Central memory CD8-positive, alpha-beta T cell (primary cell): ENCODE measurements around the gene CDC14A.
"Not testable (repeated sequence)": the region's sequence is repeated elsewhere in the genome, so short reads cannot be mapped to it uniquely, and the experiment has no call there.

Experiments used
- ATAC-seq: fragments of 150-1000 bp; cut with Tn5 transposase; replicated peaks from 2 replicates; pipeline ENCODE4 v1.10.0; 2022; ENCODE audit warnings: mild to moderate bottlenecking, moderate FRiP score, moderate number of reproducible peaks; ENCODE audit not compliant: poor library complexity, severe bottlenecking; ENCODE audit errors: extremely low read depth
- DNase-seq, 2 donors: peaks; one replicate each; pipeline ENCODE4 v3.0.0; 2021; ENCODE audit warnings: low spot score in 2 of 2
- H3K27ac Mint-ChIP-seq: one replicate; pipeline ENCODE4 v1.8.0; 2022; ENCODE audit warnings: low read depth, mild to moderate bottlenecking, moderate library complexity, mixed read lengths
- H3K27me3 Mint-ChIP-seq: one replicate; pipeline ENCODE4 v1.8.0; 2022; ENCODE audit warnings: mixed read lengths
- H3K36me3 Mint-ChIP-seq: one replicate; pipeline ENCODE4 v1.8.0; 2022; ENCODE audit warnings: mild to moderate bottlenecking, moderate library complexity, mixed read lengths; ENCODE audit not compliant: insufficient read depth
- H3K4me1 Mint-ChIP-seq: one replicate; pipeline ENCODE4 v1.8.0; 2022; ENCODE audit warnings: mixed read lengths
- H3K4me3 Mint-ChIP-seq: one replicate; pipeline ENCODE4 v1.8.0; 2022; ENCODE audit warnings: mild to moderate bottlenecking, moderate library complexity, mixed read lengths
- H3K9me3 Mint-ChIP-seq: one replicate; pipeline ENCODE4 v1.8.0; 2022; ENCODE audit warnings: mixed read lengths

Gene CDC14A

DNA sequence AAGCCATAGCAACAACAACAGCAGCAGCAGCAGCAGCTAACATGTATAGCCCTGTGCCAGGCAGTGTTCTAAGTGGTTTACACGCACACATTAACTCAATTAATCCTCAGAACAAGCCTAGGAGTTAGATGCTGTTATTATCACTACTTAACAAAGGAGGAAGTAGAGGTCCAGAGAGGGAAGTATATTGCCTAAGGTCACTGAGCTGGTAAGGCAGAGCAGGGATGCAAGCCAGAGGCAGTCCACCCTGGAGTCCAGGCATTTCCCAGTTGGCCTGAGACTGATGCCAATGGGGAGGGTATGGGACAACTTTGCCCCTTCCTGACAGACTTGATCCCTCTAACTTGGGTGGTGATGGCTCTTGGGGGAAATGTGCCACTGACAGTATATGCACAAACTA, 6.8 kb downstream of the CDC14A start:
- DNase-seq (no peak), ATAC-seq (no peak)
- H3K36me3 Mint-ChIP-seq = peaks cover 56% of the 10 kb centered on the region
- peak overlapping the region; percentile 33 for H3K27ac Mint-ChIP-seq
- no peaks in the 10 kb centered on the region for H3K27me3 Mint-ChIP-seq
- H3K9me3 Mint-ChIP-seq = no peaks in the 10 kb centered on the region
- peak overlapping the region; percentile 65 for H3K4me3 Mint-ChIP-seq
- peaks cover 67% of the 10 kb centered on the region for H3K4me1 Mint-ChIP-seq

- Mint-ChIP-seq H3K27ac (peak overlapping the region; percentile 80), H3K27me3 (no peaks in the 10 kb centered on the region), H3K4me3 (peak overlapping the region; percentile 13), H3K36me3 (peaks cover 57% of the 10 kb centered on the region), H3K4me1 (peaks cover 67% of the 10 kb centered on the region), H3K9me3 (no peaks in the 10 kb centered on the region)
- ATAC-seq (no peak), DNase-seq (no peak)
Measured at GRCh38 chr1:100360790-100361510, 8.6 kb downstream of the CDC14A start.

- no peaks in the 10 kb centered on the region for H3K9me3 Mint-ChIP-seq
- peak overlapping the region; percentile 13 for H3K4me3 Mint-ChIP-seq
- peaks cover 52% of the 10 kb centered on the region for H3K36me3 Mint-ChIP-seq
- H3K27ac Mint-ChIP-seq = peak overlapping the region; percentile 80
- ATAC-seq (no peak), DNase-seq (no peak)
- no peaks in the 10 kb centered on the region for H3K27me3 Mint-ChIP-seq
- H3K4me1 Mint-ChIP-seq = peaks cover 67% of the 10 kb centered on the region
Measured at GRCh38 chr1:100361511-100362089, 9.3 kb downstream of the CDC14A start.

DNA sequence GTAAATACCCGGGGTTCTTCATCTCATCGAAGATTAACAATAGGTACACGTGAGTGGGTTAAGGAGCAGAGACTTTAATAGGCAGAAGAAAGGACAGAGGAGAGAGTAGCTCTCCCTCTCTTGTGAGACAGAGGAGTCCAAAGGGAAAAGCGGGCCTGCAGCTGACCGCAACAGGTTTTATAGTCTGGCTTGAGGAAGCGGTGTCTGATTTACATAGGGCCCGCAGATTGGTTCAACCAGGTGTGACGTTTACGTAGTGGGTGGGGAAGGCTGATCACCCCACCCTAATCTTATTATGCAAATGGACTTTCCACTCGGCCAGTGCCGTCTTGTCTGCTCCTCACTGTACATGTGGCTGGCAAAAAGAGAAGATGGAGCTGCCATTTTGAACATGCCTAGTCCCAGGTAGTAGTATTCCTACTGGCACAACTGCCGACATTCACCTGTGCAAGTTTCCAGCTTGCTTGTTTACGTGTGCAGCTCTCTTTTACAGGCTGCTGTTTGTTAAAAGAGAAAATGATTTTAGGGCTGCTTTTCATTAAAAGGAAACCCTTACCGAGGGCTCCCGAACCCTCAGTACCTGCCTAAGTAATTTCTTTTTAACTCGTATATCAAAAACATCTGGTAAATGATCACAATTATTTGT, 10.6 kb downstream of the CDC14A start:
- Mint-ChIP-seq H3K9me3 (no peaks in the 10 kb centered on the region), H3K4me1 (peaks cover 67% of the 10 kb centered on the region), H3K4me3 (no peak overlapping the region), H3K36me3 (peaks cover 49% of the 10 kb centered on the region), H3K27me3 (no peaks in the 10 kb centered on the region), H3K27ac (no peak overlapping the region)
- ATAC-seq (no peak), DNase-seq (no peak)

DNA sequence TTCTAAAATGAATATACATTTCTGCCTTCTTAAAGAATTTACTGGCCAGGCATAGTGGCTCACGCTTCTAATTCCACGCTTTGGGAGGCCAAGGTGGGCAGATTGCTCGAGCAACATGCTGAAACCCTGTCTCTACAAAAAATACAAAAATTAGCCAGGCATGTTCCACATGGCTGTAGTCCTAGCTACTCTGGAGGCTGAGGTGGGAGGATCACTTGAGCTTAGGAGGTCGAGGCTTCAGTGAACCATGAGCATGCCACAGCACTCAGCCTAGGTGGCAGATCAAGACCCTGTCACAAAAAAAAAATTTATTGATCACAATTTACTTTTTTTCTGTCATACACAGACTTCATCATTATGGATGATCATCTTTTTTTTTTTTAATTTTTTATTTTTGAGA, 11.5 kb downstream of the CDC14A start:
- no peak overlapping the region for H3K27ac Mint-ChIP-seq
- peaks cover 68% of the 10 kb centered on the region for H3K4me1 Mint-ChIP-seq
- no peak for ATAC-seq
- H3K9me3 Mint-ChIP-seq = no peaks in the 10 kb centered on the region
- peaks cover 48% of the 10 kb centered on the region for H3K36me3 Mint-ChIP-seq
- DNase-seq = no peak
- H3K4me3 Mint-ChIP-seq = no peak overlapping the region
- no peaks in the 10 kb centered on the region for H3K27me3 Mint-ChIP-seq

DNA sequence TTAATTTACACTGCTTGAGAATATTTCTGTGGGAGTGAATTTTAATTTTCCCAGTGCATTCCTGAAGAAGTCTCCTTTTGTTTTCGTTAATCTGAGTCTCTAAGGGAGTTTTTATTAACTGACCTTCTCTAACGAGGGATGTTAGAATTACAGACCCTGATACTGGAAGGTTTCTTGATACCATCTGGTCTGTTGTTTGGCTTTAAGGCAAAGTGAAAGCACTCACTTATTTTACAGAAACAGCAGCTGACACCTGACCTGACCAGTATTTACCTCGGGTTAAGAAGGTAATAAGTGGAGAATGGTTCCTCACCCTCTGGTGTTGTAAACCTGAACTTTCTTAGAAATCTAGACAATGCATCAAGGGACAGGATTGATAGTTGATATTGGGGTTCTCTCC, 12.4 kb downstream of the CDC14A start:
- Mint-ChIP-seq H3K36me3 (peaks cover 42% of the 10 kb centered on the region), H3K4me3 (peak overlapping the region; percentile 59), H3K4me1 (peaks cover 69% of the 10 kb centered on the region), H3K27ac (no peak overlapping the region), H3K9me3 (no peaks in the 10 kb centered on the region), H3K27me3 (no peaks in the 10 kb centered on the region)
- peak; percentile 28 for ATAC-seq
- no peak for DNase-seq

DNA sequence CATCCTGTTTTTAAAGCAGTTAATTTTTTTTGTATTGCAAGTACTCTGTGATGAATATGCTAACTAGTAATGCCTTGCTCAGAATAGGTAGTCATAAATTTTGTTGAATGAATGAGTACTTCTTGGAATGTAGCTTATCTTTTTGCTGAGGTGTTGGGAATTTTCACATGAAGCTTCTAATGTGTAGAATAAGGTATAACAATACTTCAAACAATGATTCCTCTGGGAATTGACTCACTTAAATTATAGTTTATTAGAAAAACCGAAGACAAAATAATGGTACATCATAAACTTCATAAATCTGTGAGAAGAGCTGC, 13.9 kb downstream of the CDC14A start:
- peak overlapping the region; percentile 1 for H3K27ac Mint-ChIP-seq
- H3K36me3 Mint-ChIP-seq = peaks cover 35% of the 10 kb centered on the region
- no peak overlapping the region for H3K4me3 Mint-ChIP-seq
- no peak for ATAC-seq
- no peak for DNase-seq
- H3K27me3 Mint-ChIP-seq = no peaks in the 10 kb centered on the region
- H3K4me1 Mint-ChIP-seq = peaks cover 74% of the 10 kb centered on the region
- no peaks in the 10 kb centered on the region for H3K9me3 Mint-ChIP-seq

- ATAC-seq, H3K27me3 Mint-ChIP-seq, H3K27ac Mint-ChIP-seq, H3K9me3 Mint-ChIP-seq, DNase-seq: not testable (repeated sequence)
- H3K4me3 Mint-ChIP-seq = peak overlapping the region; percentile 19
- peaks cover 21% of the 10 kb centered on the region for H3K36me3 Mint-ChIP-seq
- peaks cover 81% of the 10 kb centered on the region for H3K4me1 Mint-ChIP-seq
Measured at GRCh38 chr1:100369339-100369738, 17.0 kb downstream of the CDC14A start.

- not testable (repeated sequence) for H3K27me3 Mint-ChIP-seq, DNase-seq, ATAC-seq, H3K27ac Mint-ChIP-seq, H3K4me3 Mint-ChIP-seq, H3K9me3 Mint-ChIP-seq
- H3K36me3 Mint-ChIP-seq = peaks cover 18% of the 10 kb centered on the region
- peaks cover 70% of the 10 kb centered on the region for H3K4me1 Mint-ChIP-seq
Measured at GRCh38 chr1:100373953-100374352, 21.6 kb downstream of the CDC14A start.

- H3K36me3 Mint-ChIP-seq = peaks cover 21% of the 10 kb centered on the region
- H3K4me3 Mint-ChIP-seq, DNase-seq, H3K27me3 Mint-ChIP-seq, H3K9me3 Mint-ChIP-seq, ATAC-seq, H3K27ac Mint-ChIP-seq: not testable (repeated sequence)
- peaks cover 67% of the 10 kb centered on the region for H3K4me1 Mint-ChIP-seq
Measured at GRCh38 chr1:100376890-100377289, 24.6 kb downstream of the CDC14A start.

- Mint-ChIP-seq H3K9me3 (no peaks in the 10 kb centered on the region), H3K36me3 (peaks cover 22% of the 10 kb centered on the region), H3K4me3 (no peak overlapping the region), H3K4me1 (peaks cover 58% of the 10 kb centered on the region), H3K27ac (peak overlapping the region; percentile 18), H3K27me3 (no peaks in the 10 kb centered on the region)
- DNase-seq (no peak), ATAC-seq (peak; percentile 10)
Measured at GRCh38 chr1:100377590-100378361, 25.5 kb downstream of the CDC14A start.

GRCh38 chr1:100378956-100379355, 26.6 kb downstream of the CDC14A start:
- Mint-ChIP-seq H3K4me3 (no peak overlapping the region), H3K27ac (no peak overlapping the region), H3K36me3 (peaks cover 24% of the 10 kb centered on the region), H3K9me3 (no peaks in the 10 kb centered on the region), H3K27me3 (no peaks in the 10 kb centered on the region), H3K4me1 (peaks cover 59% of the 10 kb centered on the region)
- DNase-seq (no peak), ATAC-seq (no peak)
